ENCODE results near the gene PLA2G4A. TPM values are rescaled to one million over a fixed set of nuclear protein-coding genes. Genes with fewer than 3 reads are reported as not detected.

The PLA2G4A gene
- total RNA-seq, 1 experiment from 2014 or later, result 0.39 TPM

DNA sequence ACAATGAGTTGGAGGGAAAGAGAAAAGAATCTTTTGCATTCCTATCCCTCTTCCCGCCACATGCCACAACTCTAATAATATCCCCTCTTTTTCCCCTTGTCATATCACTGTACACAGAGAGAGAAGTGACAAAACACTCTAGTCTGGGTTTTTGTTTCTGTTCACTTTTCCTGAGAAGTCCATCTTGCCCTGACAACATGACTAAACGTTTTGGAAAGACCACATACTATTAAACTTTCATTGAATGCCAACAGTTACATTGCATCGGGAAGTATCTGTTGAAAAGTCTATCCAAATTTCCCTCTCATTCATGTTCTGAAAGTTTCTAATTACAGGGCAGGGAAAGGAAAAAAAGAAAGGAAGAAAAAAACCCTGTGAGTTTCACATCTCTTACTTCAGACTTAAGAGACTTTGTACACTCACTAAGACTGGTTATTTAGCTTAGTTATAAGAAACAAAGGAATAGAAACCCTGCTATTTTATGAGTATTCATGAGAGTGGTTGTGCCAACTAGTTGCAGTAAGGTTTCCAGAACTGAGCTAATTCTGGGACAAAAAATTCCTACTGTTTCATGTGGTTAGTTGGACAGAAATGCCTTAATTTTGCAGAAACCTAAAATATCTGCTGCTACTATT lies 16.9 kb downstream of the PLA2G4A start:
- Histone ChIP-seq H4K20me1 (ENCODE audit: control insufficient read depth, insufficient read depth, insufficient read length) (no peaks in the 10 kb centered on the region), H3K4ac (ENCODE audit: low read depth, low read length) (no peak overlapping the region), H3K23me2 (ENCODE audit: insufficient read length, low read depth, low read length, poor library complexity, severe bottlenecking) (no peaks in the 10 kb centered on the region), H2AFZ (ENCODE audit: low read length) (no peak overlapping the region), H3K4me2 (ENCODE audit: insufficient read depth, insufficient read length, low read length) (no peak overlapping the region), H3T11ph (ENCODE audit: low read length) (no peak overlapping the region), H2BK15ac (ENCODE audit: low read depth, low read length) (no peak overlapping the region), H2BK20ac (ENCODE audit: low read depth, low read length, poor library complexity, severe bottlenecking) (no peak overlapping the region), H2AK5ac (ENCODE audit: insufficient read length, low read length) (no peak overlapping the region), H4K5ac (ENCODE audit: insufficient read length, low read depth, low read length) (no peak overlapping the region), H3K9ac (ENCODE audit: extremely low read depth, insufficient read length, low read length) (no peak overlapping the region), H3K56ac (ENCODE audit: insufficient read length, low read depth, low read length) (no peak overlapping the region), H3K79me1 (ENCODE audit: insufficient read depth, low read depth, low read length, poor library complexity, severe bottlenecking) (no peaks in the 10 kb centered on the region), H3K23ac (ENCODE audit: insufficient read length, low read depth, low read length) (no peak overlapping the region), H2BK5ac (ENCODE audit: insufficient read length, low read length) (no peak overlapping the region), H3K18ac (ENCODE audit: insufficient read length, low read depth, low read length) (no peak overlapping the region), H4K91ac (ENCODE audit: insufficient read length, low read depth, low read length) (no peak overlapping the region), H3K4me1 (ENCODE audit: insufficient read depth, low read length) (no peaks in the 10 kb centered on the region), H2BK120ac (ENCODE audit: low read depth, low read length, poor library complexity, severe bottlenecking) (no peak overlapping the region), H3K27me3 (ENCODE audit: insufficient read depth, low read length) (no peaks in the 10 kb centered on the region), H3K9me3 (ENCODE audit: control insufficient read depth, low read depth, low read length) (no peaks in the 10 kb centered on the region), H3K14ac (ENCODE audit: insufficient read depth, low read length) (no peak overlapping the region), H3K79me2 (ENCODE audit: insufficient read depth, low read length) (0 out of 2 replicates have a peak, but pooled peaks cover 2% of the 10 kb centered on the region), H4K8ac (replicated peaks; ENCODE audit: insufficient read length, low read depth, low read length) (no peak overlapping the region), H3K27ac (ENCODE audit: insufficient read length, low read depth, low read length) (no peak overlapping the region), H2BK12ac (ENCODE audit: insufficient read length, low read depth, low read length) (no peak overlapping the region)
- Mint-ChIP-seq H3K4me3 (no peak overlapping the region), H3K27ac (0 out of 7 replicates have a peak overlapping the region, but pooled peaks of 1 of the 3 experiments have one; percentile 21), H3K9me3 (no peaks in the 10 kb centered on the region), H3K36me3 (ENCODE audit: insufficient read depth in 1 of 3, low read depth in 3 of 3) (no peaks in the 10 kb centered on the region), H3K27me3 (ENCODE audit: low read depth) (no peaks in the 10 kb centered on the region), H3K4me1 (no peaks in the 10 kb centered on the region; a peak in 1 of 4 replicates)
- no CpG with 5 or more reads among the region's 3 CpGs for WGBS (ENCODE audit: extremely low coverage, insufficient read length, low lambda C conversion rate)
- DNase-seq, result no peak
- TF ChIP-seq, protein P1, sequence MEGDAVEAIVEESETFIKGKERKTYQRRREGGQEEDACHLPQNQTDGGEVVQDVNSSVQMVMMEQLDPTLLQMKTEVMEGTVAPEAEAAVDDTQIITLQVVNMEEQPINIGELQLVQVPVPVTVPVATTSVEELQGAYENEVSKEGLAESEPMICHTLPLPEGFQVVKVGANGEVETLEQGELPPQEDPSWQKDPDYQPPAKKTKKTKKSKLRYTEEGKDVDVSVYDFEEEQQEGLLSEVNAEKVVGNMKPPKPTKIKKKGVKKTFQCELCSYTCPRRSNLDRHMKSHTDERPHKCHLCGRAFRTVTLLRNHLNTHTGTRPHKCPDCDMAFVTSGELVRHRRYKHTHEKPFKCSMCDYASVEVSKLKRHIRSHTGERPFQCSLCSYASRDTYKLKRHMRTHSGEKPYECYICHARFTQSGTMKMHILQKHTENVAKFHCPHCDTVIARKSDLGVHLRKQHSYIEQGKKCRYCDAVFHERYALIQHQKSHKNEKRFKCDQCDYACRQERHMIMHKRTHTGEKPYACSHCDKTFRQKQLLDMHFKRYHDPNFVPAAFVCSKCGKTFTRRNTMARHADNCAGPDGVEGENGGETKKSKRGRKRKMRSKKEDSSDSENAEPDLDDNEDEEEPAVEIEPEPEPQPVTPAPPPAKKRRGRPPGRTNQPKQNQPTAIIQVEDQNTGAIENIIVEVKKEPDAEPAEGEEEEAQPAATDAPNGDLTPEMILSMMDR (conservative IDR thresholded peaks at IDR 0.05), result no peak
